H54 (cell line): ENCODE results near the gene SPACA5B.
"Not testable (repeated sequence)": the region's sequence is repeated elsewhere in the genome, so short reads cannot be mapped to it uniquely, and the experiment has no call there.

ENCODE experiments used
- DNase-seq: peaks from one replicate; pipeline ENCODE4 v3.0.0; 2011; ENCODE audit warnings: low spot score, mixed read lengths; ENCODE audit not compliant: insufficient read length
- FAIRE-seq: peaks from 3 replicates; lab custom pipeline; 2011; peaks lifted over from hg19 to GRCh38; lab: Jason Lieb, UNC
- POLR2A ChIP-seq: IDR thresholded peaks from 2 replicates; pipeline ENCODE4 v1.6.1; 2011; ENCODE audit warnings: low read depth, mild to moderate bottlenecking, low read length

The SPACA5B gene

GRCh38 chrX:48154796-48155195 is 24.4 kb downstream of the SPACA5B start:
- DNase-seq (no peak), FAIRE-seq (no peak)
- no peak for TF ChIP-seq POLR2A

DNA sequence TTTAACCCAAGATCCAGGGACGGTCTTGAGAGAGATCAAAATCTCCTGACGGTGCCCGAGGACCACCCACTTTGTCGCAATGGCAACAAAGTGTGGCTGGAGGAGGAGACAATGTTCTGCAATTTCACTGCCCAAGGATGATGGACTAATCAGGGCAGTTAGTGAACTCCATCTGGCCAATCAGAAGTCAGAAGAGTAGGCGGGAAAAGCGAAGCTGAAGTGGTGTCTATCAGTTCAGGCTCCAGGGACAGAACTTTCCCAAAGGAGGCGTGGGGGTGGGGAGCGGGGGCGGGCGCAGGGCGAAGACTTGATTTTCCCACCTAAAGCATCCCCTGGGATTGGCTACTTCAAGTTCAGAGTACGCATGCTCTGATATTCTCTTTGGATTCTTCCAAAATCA is 25.6 kb downstream of the SPACA5B start:
- FAIRE-seq (no peak), DNase-seq (no peak)
- TF ChIP-seq POLR2A = no peak

DNA sequence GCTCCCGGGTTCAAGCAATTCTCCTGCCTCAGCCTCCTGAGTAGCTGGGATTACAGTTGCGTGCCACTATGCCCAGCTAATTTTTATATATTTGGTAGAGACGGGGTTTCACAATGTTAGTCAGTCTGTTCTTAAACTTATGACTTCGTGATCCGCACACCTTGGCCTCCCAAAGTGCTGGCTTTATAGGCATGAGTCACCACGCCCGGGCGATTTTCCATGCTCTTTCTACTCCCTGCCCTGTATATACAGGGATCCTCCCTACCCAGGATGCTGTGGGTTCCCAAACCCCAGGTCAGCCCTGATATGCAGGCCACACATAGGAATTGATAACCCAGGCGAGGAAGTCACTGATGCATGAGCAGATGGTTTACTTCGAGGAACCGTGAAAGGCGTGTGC is 34.8 kb downstream of the SPACA5B start:
- no peak for DNase-seq
- no peak for FAIRE-seq
- no peak for TF ChIP-seq POLR2A

DNA sequence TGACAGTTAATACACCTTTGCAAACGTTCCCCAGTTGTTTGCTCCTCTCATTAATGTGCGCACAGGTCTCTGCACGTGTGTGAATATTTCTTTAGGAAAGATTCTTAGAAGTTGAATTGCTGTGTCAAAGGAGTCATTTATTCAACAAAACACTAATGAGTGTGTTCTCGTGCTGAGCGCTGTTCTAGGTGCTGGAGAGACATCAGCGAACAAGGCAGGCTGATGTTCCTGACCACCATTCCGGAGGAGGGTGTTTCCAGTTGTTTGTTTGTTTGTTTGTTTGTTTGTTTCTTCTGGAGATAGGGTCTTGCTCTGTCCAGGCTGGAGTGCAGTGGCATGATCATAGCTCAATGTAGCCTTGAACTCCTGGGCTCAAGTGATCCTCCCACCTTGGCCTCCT is 35.9 kb downstream of the SPACA5B start:
- DNase-seq, FAIRE-seq: not testable (repeated sequence)

DNA sequence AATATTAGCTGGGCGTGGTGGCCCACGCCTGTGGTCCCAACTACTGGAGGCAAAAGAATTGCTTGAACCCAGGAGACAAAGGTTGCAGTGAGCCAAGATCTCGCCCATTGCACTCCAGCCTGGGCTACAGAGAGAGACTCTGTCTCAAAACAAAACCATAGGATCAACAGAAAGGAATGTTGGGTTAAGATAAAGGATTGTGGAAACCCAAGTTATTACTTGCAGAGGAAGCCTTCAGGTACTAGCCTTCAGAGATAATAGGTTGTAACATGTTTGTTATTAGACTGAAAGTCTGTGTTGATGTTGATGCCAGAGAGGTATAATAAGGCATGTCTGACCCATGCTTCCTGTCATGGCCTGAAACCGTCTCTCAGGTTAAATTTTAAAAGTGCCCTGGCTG is 49.3 kb downstream of the SPACA5B start:
- DNase-seq = no peak
- no peak for TF ChIP-seq POLR2A
- no peak for FAIRE-seq

GRCh38 chrX:48180811-48181210 is 50.4 kb downstream of the SPACA5B start:
- no peak for DNase-seq
- no peak for TF ChIP-seq POLR2A
- no peak for FAIRE-seq

DNA sequence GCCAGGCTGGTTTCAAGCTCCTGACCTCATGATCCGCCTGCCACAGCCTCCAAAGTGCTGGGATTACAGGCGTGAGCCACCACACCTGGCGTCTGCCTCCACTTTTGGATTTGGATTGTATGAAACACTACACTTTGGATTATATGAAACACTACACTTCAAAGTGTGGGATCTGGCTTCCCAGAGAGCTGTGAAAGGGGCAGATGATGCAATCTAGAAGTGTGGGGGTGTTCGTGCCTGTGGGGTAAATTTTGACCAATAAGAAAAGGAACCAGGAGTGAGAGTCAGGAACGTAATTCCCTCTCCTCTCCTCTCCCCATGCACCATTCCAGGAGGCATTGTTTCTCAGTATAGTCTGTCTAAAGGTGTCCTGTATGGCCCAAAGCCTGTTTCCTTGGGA is 51.5 kb downstream of the SPACA5B start:
- DNase-seq, FAIRE-seq: not testable (repeated sequence)
